ENCODE measurements around the gene PSMB2. TPM values are rescaled to one million over a fixed set of nuclear protein-coding genes. Genes with fewer than 3 reads are reported as not detected.

PSMB2 gene
- total RNA-seq, 2 experiments from 2014 or later = 82.4 to 86.6 TPM

Other genes with a start within 250 kb of the PSMB2 start
- gene KIAA0319L, start 84.1 kb downstream of the PSMB2 start, total RNA-seq = 10 to 100 TPM; 27.0 to 36.1 TPM
- gene NCDN, start 83.7 kb downstream of the PSMB2 start, total RNA-seq = 10 to 100 TPM; 19.3 to 19.4 TPM
- 1 to 10 TPM; 1.0 to 1.1 TPM for gene TFAP2E, start 68.2 kb downstream of the PSMB2 start, total RNA-seq
- gene C1orf216, start 77.4 kb upstream of the PSMB2 start, total RNA-seq = 10 to 100 TPM; 16.7 to 17.2 TPM
- 10 to 100 TPM; 88.8 to 89.7 TPM for gene CLSPN, start 128.5 kb upstream of the PSMB2 start, total RNA-seq
- 1 to 10 TPM; 7.9 to 8.5 TPM for gene AGO4, start 166.5 kb upstream of the PSMB2 start, total RNA-seq
- gene AGO1, start 241.7 kb upstream of the PSMB2 start, total RNA-seq = 10 to 100 TPM; 20.8 to 21.3 TPM